Measurements from ENCODE around the gene NEURL1B.

NEURL1B gene

GRCh38 chr5:172683645-172684471, 42.8 kb downstream of the NEURL1B start:
- DNase-seq, result no peak

DNA sequence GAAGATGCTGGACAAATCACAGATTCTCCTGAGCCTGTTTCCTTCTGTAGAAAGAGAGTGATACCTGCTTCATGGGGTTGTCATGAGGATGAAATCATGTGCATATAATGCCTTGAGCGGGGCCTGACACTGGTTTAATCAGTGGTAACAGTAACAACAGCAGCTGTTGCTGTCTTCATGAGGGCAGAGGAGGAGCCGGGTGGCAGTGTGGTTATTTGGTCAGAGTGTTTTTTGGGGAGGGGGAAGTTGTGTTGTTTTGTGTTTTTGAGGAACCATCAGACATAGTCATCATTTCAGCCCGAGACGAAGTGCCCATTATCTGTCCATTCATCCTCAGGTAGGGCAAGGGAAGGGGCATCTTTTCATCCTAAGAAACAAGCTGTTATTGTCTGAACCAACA, 44.0 kb downstream of the NEURL1B start:
- DNase-seq, result no peak

DNA sequence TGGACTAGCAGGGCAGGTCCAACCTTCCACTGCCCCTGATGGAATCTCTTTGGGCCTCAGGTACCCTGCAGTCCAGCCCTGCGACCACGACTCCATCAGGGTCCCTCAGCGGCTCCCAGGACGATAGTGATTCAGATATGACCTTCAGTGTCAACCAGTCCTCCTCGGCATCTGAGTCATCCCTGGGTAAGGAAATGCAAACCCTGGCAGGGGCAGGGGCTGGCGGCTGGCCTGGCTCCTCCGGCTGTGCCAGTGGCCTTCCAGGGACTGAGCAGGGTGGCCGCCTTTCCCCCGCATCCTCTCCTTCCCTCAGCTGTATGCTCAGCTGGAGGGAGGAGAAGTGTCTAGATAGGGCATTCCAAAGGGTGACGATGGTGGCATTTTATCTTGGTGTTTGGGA, 45.0 kb downstream of the NEURL1B start:
- DNase-seq, result no peak

- DNase-seq, result no peak
Observed at GRCh38 chr5:172686539-172687390, 45.7 kb downstream of the NEURL1B start.

DNA sequence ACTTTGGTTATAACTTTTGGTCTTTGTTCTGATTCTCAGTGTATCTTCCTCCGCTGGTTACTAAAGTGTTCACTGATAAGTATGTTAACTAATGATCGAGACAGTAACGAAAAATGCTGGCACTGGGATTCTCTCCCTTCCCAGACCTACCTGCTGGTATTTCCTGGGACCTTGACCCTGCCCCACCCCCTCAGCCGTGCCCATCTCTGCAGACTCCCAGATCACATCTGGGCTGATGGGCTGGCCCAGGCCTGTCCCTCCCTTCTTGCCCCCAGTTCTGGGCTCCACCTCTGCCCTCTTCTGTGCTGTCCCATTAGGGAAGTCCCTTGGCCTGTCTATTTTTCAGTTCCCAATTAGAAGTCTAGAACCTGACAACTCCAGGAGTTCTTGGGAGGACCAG, 46.9 kb downstream of the NEURL1B start:
- DNase-seq, result no peak

- no peak for DNase-seq
Observed at GRCh38 chr5:172688349-172689217, 47.5 kb downstream of the NEURL1B start.

GRCh38 chr5:172689218-172689572, 48.1 kb downstream of the NEURL1B start:
- DNase-seq, result no peak

DNA sequence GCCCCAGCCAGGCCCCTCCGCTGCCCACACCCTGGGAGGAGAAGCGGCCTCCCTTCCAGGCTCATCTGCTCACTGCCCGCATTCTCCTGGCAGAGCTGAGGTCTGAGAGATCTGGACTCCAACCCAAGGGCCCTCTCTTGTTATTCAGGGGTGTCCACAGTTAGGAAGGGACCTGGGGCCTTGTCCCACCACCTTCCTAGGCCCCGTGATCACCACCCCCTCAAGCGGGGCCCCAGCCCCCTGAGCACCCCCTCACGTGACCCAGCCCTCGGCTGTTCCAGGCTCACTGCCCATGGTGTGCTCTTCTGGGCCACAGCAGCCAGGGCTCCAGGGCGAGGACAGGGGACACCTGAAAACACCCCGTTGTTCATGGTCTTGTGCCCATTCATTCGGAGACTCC, 48.7 kb downstream of the NEURL1B start:
- no peak for DNase-seq

GRCh38 chr5:172690258-172691075, 49.4 kb downstream of the NEURL1B start:
- DNase-seq, result no peak

- DNase-seq, result no peak
Observed at GRCh38 chr5:172691886-172692285, 50.8 kb downstream of the NEURL1B start.

DNA sequence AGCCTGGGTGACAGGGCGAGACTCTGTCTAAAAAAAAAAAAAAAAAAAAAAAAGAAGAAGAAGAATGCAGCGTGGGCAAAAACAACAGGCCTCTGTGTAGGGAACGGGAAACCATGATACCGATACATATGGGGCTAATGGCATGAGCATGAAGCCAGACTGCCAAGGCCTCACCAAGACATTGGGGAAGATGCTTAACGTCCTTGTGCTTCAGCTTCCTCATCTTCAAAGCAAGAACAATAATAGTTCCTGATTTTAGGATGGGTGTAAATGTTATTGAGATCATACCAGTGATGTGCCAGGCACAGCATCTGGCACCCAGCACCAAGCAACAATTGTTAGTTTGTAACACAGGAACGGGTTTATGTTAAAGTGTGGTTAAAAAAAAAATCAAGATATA, 51.4 kb downstream of the NEURL1B start:
- no peak for DNase-seq

DNA sequence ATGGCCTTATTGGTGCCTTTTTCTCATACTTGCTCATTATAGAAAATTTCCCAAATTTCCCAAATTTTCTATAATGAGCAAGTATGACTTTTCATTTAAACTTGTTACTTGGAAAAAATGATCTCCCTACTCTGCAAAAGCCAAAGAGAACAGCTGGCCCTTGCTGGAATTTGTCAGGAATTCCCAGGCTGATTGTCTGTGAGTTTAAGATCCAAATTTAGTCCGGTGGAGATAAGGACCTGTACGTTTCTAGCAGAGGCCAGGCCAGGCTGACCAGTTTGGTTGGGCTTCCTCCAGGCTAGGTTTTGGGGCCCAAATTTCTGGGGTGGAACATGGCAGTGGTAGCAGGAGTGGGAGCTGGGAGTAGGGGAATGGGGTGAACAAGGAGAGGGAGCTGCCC, 51.9 kb downstream of the NEURL1B start:
- no peak for DNase-seq

- no peak for DNase-seq
Observed at GRCh38 chr5:172694061-172694460, 53.0 kb downstream of the NEURL1B start.

- DNase-seq, result no peak
Observed at GRCh38 chr5:172694541-172694940, 53.5 kb downstream of the NEURL1B start.

- no peak for DNase-seq
Observed at GRCh38 chr5:172695232-172696054, 54.4 kb downstream of the NEURL1B start.

DNA sequence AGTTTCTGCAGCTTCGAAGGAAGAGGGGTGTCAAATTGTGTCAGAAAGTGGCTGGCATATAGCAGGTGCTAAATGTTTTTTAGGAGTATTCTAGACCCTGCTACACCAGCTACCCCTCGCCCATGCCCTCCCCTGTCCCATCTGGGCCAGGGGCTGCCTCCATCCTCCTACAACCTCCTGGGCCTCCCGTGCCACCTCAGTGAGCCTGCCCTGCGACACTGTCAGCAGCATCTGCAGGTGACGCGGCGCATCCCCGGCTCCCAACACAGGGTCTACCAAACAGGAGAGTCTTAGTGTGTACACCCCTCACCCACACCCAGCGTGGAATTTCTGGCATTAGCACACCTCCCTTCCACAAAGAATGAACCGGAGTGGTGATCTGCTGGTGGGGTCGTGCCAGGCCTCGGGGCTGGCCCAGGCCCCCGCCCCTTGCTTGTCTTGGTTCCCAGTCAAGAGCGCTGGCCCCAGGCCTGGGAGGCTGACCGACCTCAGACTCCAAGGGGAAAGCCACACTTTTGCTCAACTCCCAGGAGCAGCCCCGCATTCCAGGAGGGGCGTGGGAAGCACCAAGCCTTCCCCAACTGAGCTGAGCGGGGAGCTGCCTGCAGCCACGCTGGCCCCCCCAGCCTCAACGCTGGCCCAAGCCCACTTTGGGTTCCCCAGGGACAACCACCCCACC, 55.2 kb downstream of the NEURL1B start:
- DNase-seq, result no peak

GRCh38 chr5:172697123-172698121, 56.4 kb downstream of the NEURL1B start:
- peak; percentile 42 for DNase-seq

DNA sequence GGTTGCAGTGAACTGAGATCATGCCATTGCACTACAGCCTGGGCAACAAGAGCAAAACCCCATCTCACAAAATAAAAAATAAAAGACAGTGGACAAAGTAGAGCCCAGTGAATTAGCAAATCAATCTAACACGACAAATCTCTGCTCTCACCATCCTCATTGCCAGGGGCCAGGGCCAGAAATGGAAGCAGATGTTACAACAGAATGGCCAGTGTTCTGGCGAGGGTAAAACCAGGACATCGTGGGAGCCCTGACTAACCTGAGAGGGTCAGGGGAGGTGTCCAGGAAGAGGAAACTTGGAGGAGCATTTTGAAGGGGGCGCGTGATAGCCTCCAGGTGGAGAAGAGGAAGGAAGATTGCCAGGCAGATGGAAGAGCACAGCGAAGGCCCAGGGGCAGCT, 58.4 kb downstream of the NEURL1B start:
- no peak for DNase-seq

GRCh38 chr5:172699999-172700364, 58.9 kb downstream of the NEURL1B start:
- DNase-seq, result no peak

Measured in SIG-M5 (cell line).